Pulmonary artery endothelial cell (primary cell): ENCODE measurements around the gene OR10C1. TPM values are rescaled to one million over a fixed set of nuclear protein-coding genes. Genes with fewer than 3 reads are reported as not detected.

ENCODE experiments used
- DNase-seq: peaks from one replicate; pipeline ENCODE4 v3.0.0-alpha.2; 2011; ENCODE audit warnings: low read depth, low spot score
- total RNA-seq: library from RNA; depleted of rRNA; stranded (reverse); fragments of >200 nt; gene quantifications from 2 replicates; pipeline ENCODE4 v1.2.3, GENCODE V29; 2014

Gene OR10C1
- total RNA-seq, 1 donor from 2014 or later = not detected

- DNase-seq = no peak
Observed at GRCh38 chr6:29477923-29478450, 38.9 kb downstream of the OR10C1 start.

- DNase-seq = no peak
Observed at GRCh38 chr6:29478740-29479139, 39.6 kb downstream of the OR10C1 start.

GRCh38 chr6:29479560-29479959, 40.5 kb downstream of the OR10C1 start:
- no peak for DNase-seq

GRCh38 chr6:29483186-29483585, 44.1 kb downstream of the OR10C1 start:
- DNase-seq = no peak

- no peak for DNase-seq
Observed at GRCh38 chr6:29483735-29484134, 44.6 kb downstream of the OR10C1 start.

- DNase-seq = no peak
Observed at GRCh38 chr6:29486577-29486976, 47.5 kb downstream of the OR10C1 start.

- no peak for DNase-seq
Observed at GRCh38 chr6:29487131-29487530, 48.0 kb downstream of the OR10C1 start.

- DNase-seq = no peak
Observed at GRCh38 chr6:29487660-29488059, 48.6 kb downstream of the OR10C1 start, which contains the start of gene MAS1L. Gene MAS1L (minus strand): TSS chr6:29487956. CDS start chr6:29487902, 54 bp downstream.

GRCh38 chr6:29488874-29489273, 49.8 kb downstream of the OR10C1 start:
- no peak for DNase-seq

GRCh38 chr6:29489286-29489685, 50.2 kb downstream of the OR10C1 start:
- no peak for DNase-seq

GRCh38 chr6:29490055-29490454, 50.9 kb downstream of the OR10C1 start:
- DNase-seq = no peak

- no peak for DNase-seq
Observed at GRCh38 chr6:29490552-29490951, 51.4 kb downstream of the OR10C1 start.

Other genes starting within 250 kb of the OR10C1 start
- not detected in 2 replicates for gene OR14J1, start 137.6 kb upstream of the OR10C1 start, total RNA-seq
- not detected in 2 replicates for gene OR5V1, start 70.4 kb upstream of the OR10C1 start, total RNA-seq
- not detected in 2 replicates for gene OR12D3, start 64.0 kb upstream of the OR10C1 start, total RNA-seq
- gene OR12D2, start 43.7 kb upstream of the OR10C1 start, total RNA-seq = not detected in 2 replicates
- not detected in 2 replicates for gene OR12D1, start 24.4 kb upstream of the OR10C1 start, total RNA-seq
- not detected in 2 replicates for gene OR11A1, start 17.8 kb downstream of the OR10C1 start, total RNA-seq
- not detected in 2 replicates for gene OR2H1, start 17.8 kb downstream of the OR10C1 start, total RNA-seq
- not detected in 2 replicates for gene MAS1L, start 48.6 kb downstream of the OR10C1 start, total RNA-seq
- gene UBD, start 120.4 kb downstream of the OR10C1 start, total RNA-seq = 0.53 and 1.9 TPM in 2 replicates
- not detected in 2 replicates for gene OR2H2, start 145.8 kb downstream of the OR10C1 start, total RNA-seq
- gene GABBR1, start 193.9 kb downstream of the OR10C1 start, total RNA-seq = 8.8 and 10.1 TPM in 2 replicates
- not detected in 2 replicates for gene MOG, start 217.8 kb downstream of the OR10C1 start, total RNA-seq
- 0.42 TPM in 1 of 2 replicates, not detected in the other for gene ZFP57, start 241.8 kb downstream of the OR10C1 start, total RNA-seq